GM19455 (cell line): ENCODE data around the gene OPRL1.
"Not testable (repeated sequence)": the region's sequence is repeated elsewhere in the genome, so short reads cannot be mapped to it uniquely, and the experiment has no call there.

Experiments used
- ATAC-seq: cut with Tn5 transposase; IDR thresholded peaks from one replicate; pipeline ENCODE4 v1.9.1; 2021; ENCODE audit not compliant: unreplicated experiment

The OPRL1 gene

GRCh38 chr20:64083804-64084684, 4.2 kb downstream of the OPRL1 start, which contains the start of gene LKAAEAR1:
TSS of gene LKAAEAR1 (minus strand) at chr20:64084398. CDS start at chr20:64084219, 179 bp downstream.
- no peak for ATAC-seq

- no peak for ATAC-seq
Observed at GRCh38 chr20:64084685-64085152, 4.8 kb downstream of the OPRL1 start.

DNA sequence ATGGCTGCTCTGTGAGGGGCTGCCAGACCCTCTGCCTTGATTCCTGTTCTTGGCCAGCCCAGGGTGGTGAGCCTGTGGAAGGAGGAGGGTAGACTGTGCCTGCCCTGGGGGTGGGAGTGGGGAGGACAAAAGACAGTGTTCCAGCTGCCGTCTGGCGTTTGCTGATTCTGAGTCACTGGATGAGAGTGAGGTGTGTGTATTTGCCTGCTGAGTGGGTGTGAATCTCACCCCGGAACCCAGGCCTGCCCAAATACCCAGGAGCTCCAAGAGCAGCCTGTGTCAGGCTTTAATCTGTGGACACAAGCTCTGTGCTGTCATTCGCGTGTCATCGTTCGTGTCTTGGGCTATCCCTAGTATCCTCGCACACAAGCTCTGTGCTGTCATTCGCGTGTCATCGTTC, 6.9 kb downstream of the OPRL1 start:
- no peak for ATAC-seq

GRCh38 chr20:64087226-64087825, 7.4 kb downstream of the OPRL1 start:
- not testable (repeated sequence) for ATAC-seq

GRCh38 chr20:64088586-64088985, 8.7 kb downstream of the OPRL1 start:
- ATAC-seq, result not testable (repeated sequence)

DNA sequence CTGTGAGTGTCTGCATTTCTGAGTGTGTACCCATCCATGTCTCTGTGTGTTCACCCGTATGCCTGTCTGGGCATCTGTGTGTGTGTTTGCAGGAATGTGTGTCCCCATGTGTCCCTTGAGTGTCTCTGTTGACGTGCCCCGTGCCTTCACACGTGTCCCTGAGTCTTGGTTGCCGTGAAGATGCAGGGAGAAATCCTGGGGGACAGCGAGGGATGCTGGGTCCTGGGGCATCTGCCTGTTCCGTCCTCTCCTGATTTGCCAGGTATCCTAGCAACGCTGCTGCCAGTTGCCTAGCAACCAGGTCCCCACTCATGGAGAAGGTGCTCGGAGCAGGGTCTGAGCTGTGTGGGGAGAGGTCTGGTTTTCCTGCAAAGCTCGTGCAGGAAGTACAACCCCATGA, 10.3 kb downstream of the OPRL1 start:
- no peak for ATAC-seq

DNA sequence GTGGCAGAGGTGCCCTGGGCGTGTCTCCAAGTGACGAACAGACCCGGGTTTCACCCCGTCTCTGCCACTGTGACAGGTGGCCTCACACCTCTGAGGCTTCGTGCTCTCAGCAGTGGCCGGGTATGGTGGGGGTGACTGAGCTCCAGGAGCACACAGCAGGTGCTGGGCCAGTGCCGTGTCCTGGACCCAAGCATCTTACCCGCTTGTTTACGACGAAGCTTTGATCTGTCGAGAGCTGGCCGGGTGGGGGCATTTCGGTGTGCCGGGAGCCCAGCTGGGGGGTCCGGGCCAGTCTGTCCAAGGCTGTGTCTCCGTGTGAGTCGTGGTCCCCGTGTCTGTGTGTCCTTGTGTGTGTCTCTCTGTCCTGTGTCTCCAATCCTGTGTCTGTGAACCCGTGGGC, 11.5 kb downstream of the OPRL1 start:
- no peak for ATAC-seq

DNA sequence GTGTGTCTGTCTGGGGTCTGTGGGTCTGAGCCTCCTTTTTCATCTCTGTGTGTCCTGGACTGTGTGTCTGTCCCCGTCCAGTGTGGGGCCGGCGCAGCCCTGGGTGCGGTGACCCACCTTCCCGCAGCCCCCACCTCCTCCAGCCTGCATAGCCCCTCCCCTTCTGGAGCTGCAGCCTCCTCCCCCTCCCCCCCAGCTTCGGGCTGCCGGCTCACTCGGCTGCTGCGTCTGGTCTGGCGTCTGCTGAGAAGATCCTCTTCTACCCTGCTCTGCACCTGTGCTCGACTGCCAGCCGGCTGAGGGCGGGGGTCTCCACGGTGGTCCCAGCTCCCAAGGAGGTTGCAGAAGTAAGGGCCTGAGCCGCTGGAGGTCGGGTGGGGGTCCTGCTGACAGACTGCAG, 11.9 kb downstream of the OPRL1 start:
- ATAC-seq, result no peak

DNA sequence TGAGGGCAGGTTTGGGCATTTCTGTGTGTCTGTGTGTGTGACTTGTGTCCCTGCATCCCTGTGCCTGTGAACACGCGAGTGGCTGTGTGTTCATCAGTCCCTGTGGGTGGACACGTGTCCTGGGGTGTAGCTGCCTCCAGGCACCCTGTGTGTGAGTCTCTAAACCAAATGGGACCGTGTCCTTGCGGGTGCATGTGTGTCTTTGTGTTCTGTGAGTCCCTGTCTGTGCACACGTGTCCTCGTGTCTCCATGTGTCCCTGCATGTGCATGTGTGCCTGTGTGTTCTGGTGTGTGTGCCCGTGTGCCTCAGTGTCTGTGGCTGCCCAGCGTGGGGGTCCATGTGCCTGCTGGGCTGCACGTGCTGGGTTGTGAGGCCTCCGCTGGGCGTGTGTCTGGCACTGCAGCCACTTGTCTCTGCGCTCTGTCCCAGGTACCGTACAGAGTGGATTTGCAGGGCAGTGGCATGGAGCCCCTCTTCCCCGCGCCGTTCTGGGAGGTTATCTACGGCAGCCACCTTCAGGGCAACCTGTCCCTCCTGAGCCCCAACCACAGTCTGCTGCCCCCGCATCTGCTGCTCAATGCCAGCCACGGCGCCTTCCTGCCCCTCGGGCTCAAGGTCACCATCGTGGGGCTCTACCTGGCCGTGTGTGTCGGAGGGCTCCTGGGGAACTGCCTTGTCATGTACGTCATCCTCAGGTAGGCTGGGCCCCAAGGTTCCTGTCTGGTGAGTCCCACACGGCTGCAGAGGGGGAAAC, 12.6 kb downstream of the OPRL1 start:
- no peak for ATAC-seq

DNA sequence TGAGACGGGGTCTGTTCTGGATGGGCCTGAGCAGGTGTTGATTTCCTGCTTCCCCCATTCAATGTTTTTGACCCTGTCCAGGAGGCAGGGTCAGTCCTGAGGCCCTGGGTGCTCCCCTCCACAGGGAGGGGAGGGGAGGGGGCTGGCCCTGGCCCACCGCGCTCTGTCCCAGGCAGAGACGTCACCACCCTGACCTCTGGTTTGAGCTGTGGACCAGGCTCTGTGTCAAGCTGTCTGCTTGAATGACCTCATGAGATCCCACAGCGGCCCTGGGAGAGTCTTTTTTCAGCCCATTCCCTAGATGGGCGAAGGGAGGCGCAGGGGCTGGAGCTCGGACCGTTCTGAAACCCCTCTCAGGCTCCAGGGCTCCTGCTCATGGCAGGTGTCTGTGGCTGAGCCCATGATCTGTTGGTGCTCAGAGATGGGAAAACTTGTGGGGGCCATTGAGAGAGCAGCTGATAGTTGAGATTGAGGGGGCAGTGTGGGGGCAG, 13.2 kb downstream of the OPRL1 start:
- ATAC-seq, result no peak

GRCh38 chr20:64095455-64095854, 15.6 kb downstream of the OPRL1 start:
- no peak for ATAC-seq

- no peak for ATAC-seq
Observed at GRCh38 chr20:64095927-64096326, 16.0 kb downstream of the OPRL1 start.

- ATAC-seq, result no peak
Observed at GRCh38 chr20:64096535-64096934, 16.7 kb downstream of the OPRL1 start.

GRCh38 chr20:64098471-64099013, 18.7 kb downstream of the OPRL1 start:
- ATAC-seq, result no peak

GRCh38 chr20:64099086-64099786, 19.4 kb downstream of the OPRL1 start:
- ATAC-seq, result no peak

DNA sequence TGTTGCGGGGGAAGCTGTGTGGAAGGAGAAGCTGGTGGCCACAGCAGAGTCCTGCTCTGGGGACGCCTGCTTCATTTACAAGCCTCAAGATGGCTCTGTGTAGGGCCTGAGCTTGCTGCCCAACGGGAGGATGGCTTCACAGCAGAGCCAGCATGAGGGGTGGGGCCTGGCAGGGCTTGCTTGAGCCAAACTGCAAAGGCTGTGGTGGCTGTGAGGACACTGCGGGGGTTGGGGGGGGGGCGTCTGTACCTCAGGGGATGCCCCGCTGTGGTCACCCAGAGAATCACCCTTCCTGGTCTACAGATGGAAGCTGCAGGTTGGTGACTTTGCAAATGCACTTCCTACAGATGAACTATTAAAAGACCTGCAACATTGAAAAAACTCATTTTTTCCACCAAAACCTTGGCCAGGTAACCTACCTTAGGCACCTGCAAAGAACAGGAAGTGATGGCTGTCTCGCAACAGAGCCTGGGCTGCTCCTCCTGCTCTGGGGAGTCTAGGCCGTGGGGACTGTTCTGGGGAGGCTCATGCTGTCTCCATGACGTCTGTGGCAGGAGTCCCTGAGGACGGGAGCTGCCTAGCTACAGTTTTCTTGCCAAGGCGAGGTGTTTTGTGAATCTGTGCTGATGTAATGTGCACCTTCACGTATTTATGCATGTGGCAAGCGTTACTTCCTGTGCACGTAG, 20.1 kb downstream of the OPRL1 start:
- no peak for ATAC-seq

- ATAC-seq, result no peak
Observed at GRCh38 chr20:64100566-64100888, 20.6 kb downstream of the OPRL1 start.

GRCh38 chr20:64100946-64101688, 21.2 kb downstream of the OPRL1 start:
- no peak for ATAC-seq
